CD4-positive, alpha-beta T cell treated with Interleukin-2 at 100 ng/mL for 4 hours (primary cell): Measurements from ENCODE around the gene VWF.
"Not testable (repeated sequence)": the region's sequence is repeated elsewhere in the genome, so short reads cannot be mapped to it uniquely, and the experiment has no call there.

ENCODE experiments used
- DNase-seq: peaks from one replicate; pipeline ENCODE4 v3.0.0-alpha.2; 2020; ENCODE audit warnings: low spot score

The VWF gene

GRCh38 chr12:6145564-6145963 is 21.1 kb upstream of the VWF start:
- no peak for DNase-seq

GRCh38 chr12:6143303-6143675 is 18.8 kb upstream of the VWF start:
- DNase-seq, result no peak

GRCh38 chr12:6142368-6143302 is 18.2 kb upstream of the VWF start:
- DNase-seq, result not testable (repeated sequence)

- not testable (repeated sequence) for DNase-seq
Observed at GRCh38 chr12:6141731-6142367, 17.4 kb upstream of the VWF start.

- peak; percentile 22 for DNase-seq
Observed at GRCh38 chr12:6140651-6141447, 16.4 kb upstream of the VWF start.

- no peak for DNase-seq
Observed at GRCh38 chr12:6135071-6135470, 10.6 kb upstream of the VWF start.

- no peak for DNase-seq
Observed at GRCh38 chr12:6133642-6134041, 9.2 kb upstream of the VWF start.

- no peak for DNase-seq
Observed at GRCh38 chr12:6132496-6132895, 8.0 kb upstream of the VWF start.

GRCh38 chr12:6125310-6125608 is 789 bp upstream of the VWF start:
- no peak for DNase-seq

- no peak for DNase-seq
Observed at GRCh38 chr12:6123258-6123657, 1.2 kb downstream of the VWF start.

GRCh38 chr12:6122201-6122600 is 2.3 kb downstream of the VWF start:
- DNase-seq, result no peak

- no peak for DNase-seq
Observed at GRCh38 chr12:6120796-6121473, 3.5 kb downstream of the VWF start.

GRCh38 chr12:6118891-6119568 is 5.4 kb downstream of the VWF start:
- DNase-seq, result no peak

- DNase-seq, result no peak
Observed at GRCh38 chr12:6116471-6117021, 7.9 kb downstream of the VWF start.

GRCh38 chr12:6115389-6115788 is 9.1 kb downstream of the VWF start:
- no peak for DNase-seq

- no peak for DNase-seq
Observed at GRCh38 chr12:6114476-6114870, 10.0 kb downstream of the VWF start.

- no peak for DNase-seq
Observed at GRCh38 chr12:6113691-6114475, 10.6 kb downstream of the VWF start.

- no peak for DNase-seq
Observed at GRCh38 chr12:6112004-6112403, 12.5 kb downstream of the VWF start.

- no peak for DNase-seq
Observed at GRCh38 chr12:6110006-6110405, 14.5 kb downstream of the VWF start.

- DNase-seq, result no peak
Observed at GRCh38 chr12:6106218-6106617, 18.3 kb downstream of the VWF start.

GRCh38 chr12:6104842-6105241 is 19.6 kb downstream of the VWF start:
- DNase-seq, result no peak
